Measurements from ENCODE around the gene NEU1.

DNA sequence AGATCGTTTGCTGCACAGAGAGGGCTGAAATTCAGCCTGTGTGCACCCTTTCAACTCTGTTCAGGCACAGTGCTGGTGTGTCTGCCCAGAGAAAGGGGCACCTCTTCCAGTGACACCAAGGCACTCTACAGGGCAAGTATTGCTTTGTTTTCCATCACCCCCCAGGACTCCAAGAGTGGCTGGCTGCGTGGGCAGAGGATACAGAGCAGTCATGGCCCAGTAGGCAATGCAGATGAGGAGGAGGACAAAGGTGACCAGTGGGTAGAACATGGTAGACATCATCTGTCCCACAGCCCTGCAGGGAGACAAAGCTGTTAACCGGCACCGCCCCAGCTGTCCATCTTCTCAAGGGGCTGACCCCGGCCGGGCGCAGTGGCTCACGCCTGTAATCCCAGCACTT lies 6.7 kb upstream of the NEU1 start:
- TF ChIP-seq CTCF (IDR thresholded peaks at IDR 0.05) (no peak), EZH2 (IDR thresholded peaks at IDR 0.05; ENCODE audit: borderline replicate concordance, insufficient read depth, low read depth, low read length, poor library complexity, severe bottlenecking) (no peak)
